NK-92 (cell line): ENCODE data around the gene PTGS1.
"Not testable (repeated sequence)": the region's sequence is repeated elsewhere in the genome, so short reads cannot be mapped to it uniquely, and the experiment has no call there.

Experiments used
- DNase-seq: peaks from one replicate; lab custom pipeline; 2025; ENCODE audit not compliant: unreplicated experiment; lab: John Stamatoyannopoulos, UW

The PTGS1 gene

GRCh38 chr9:122370869-122371755 is at the start of gene PTGS1:
TSS of gene PTGS1 (plus strand) at chr9:122371024. CDS start at chr9:122371085, 61 bp downstream.
- DNase-seq = no peak

GRCh38 chr9:122322553-122322952 is 48.3 kb upstream of the PTGS1 start:
- no peak for DNase-seq

- DNase-seq = not testable (repeated sequence)
Measured at GRCh38 chr9:122324665-122325064, 46.2 kb upstream of the PTGS1 start.

- DNase-seq = no peak
Measured at GRCh38 chr9:122325124-122325523, 45.7 kb upstream of the PTGS1 start.

GRCh38 chr9:122327175-122327574 is 43.6 kb upstream of the PTGS1 start:
- DNase-seq = no peak

- no peak for DNase-seq
Measured at GRCh38 chr9:122329597-122329996, 41.2 kb upstream of the PTGS1 start.

- not testable (repeated sequence) for DNase-seq
Measured at GRCh38 chr9:122330466-122330865, 40.4 kb upstream of the PTGS1 start.

- DNase-seq = no peak
Measured at GRCh38 chr9:122331523-122331927, 39.3 kb upstream of the PTGS1 start.

- DNase-seq = no peak
Measured at GRCh38 chr9:122332083-122332482, 38.7 kb upstream of the PTGS1 start.

GRCh38 chr9:122332644-122333043 is 38.2 kb upstream of the PTGS1 start:
- no peak for DNase-seq

GRCh38 chr9:122333169-122333808 is 37.5 kb upstream of the PTGS1 start:
- DNase-seq = no peak

- DNase-seq = no peak
Measured at GRCh38 chr9:122334916-122335315, 35.9 kb upstream of the PTGS1 start.

- DNase-seq = no peak
Measured at GRCh38 chr9:122336189-122336588, 34.6 kb upstream of the PTGS1 start.

GRCh38 chr9:122336866-122337555 is 33.8 kb upstream of the PTGS1 start:
- no peak for DNase-seq

- no peak for DNase-seq
Measured at GRCh38 chr9:122337556-122337929, 33.3 kb upstream of the PTGS1 start.

- DNase-seq = no peak
Measured at GRCh38 chr9:122338536-122338935, 32.3 kb upstream of the PTGS1 start.

GRCh38 chr9:122338994-122339393 is 31.8 kb upstream of the PTGS1 start:
- DNase-seq = no peak

GRCh38 chr9:122339579-122339978 is 31.2 kb upstream of the PTGS1 start:
- DNase-seq = no peak

GRCh38 chr9:122340161-122340560 is 30.7 kb upstream of the PTGS1 start:
- DNase-seq = no peak

GRCh38 chr9:122342323-122343050 is 28.3 kb upstream of the PTGS1 start:
- DNase-seq = no peak
